Cardiac fibroblast (primary cell): Measurements from ENCODE around the gene PIGC.

ENCODE experiments used
- DNase-seq, 2 donors: peaks; one replicate each; pipeline versions ENCODE4 v3.0.0 to v3.0.0-alpha.2; 2010; ENCODE audit warnings: low read depth in 2 of 2
- H3K4me3 ChIP-seq, 2 donors: replicated peaks in 1 of 2; 1 replicate in 1 of 2; 2 replicates in 1 of 2; pipeline ENCODE4 v1.5.1; 2011; ENCODE audit warnings: low read depth in 2 of 2, low read length in 2 of 2, mild to moderate bottlenecking in 2 of 2, moderate library complexity in 1 of 2
- CTCF ChIP-seq: IDR thresholded peaks from one replicate; pipeline ENCODE4 v1.5.1; 2011; ENCODE audit warnings: low read depth, mild to moderate bottlenecking, low read length, inconsistent platforms

Gene PIGC

GRCh38 chr1:172394141-172394751 is 49.6 kb downstream of the PIGC start:
- DNase-seq: no peak
- H3K4me3 ChIP-seq: no peak overlapping the region
- TF ChIP-seq CTCF: no peak

GRCh38 chr1:172393354-172393753 is 50.5 kb downstream of the PIGC start:
- no peak for TF ChIP-seq CTCF
- no peak overlapping the region for H3K4me3 ChIP-seq
- no peak for DNase-seq

GRCh38 chr1:172391976-172392375 is 51.9 kb downstream of the PIGC start:
- H3K4me3 ChIP-seq: no peak overlapping the region
- no peak for TF ChIP-seq CTCF
- DNase-seq: no peak
